Measurements from ENCODE around the gene CEP72.

CEP72 gene

GRCh38 chr5:672329-673160, 60.4 kb downstream of the CEP72 start:
- DNase-seq (ENCODE audit: low read depth) = peak; percentile 93
- H3K4me3 ChIP-seq (replicated peaks; ENCODE audit: low read depth, low read length) = peak overlapping the region; percentile 7
- TF ChIP-seq, protein P1, sequence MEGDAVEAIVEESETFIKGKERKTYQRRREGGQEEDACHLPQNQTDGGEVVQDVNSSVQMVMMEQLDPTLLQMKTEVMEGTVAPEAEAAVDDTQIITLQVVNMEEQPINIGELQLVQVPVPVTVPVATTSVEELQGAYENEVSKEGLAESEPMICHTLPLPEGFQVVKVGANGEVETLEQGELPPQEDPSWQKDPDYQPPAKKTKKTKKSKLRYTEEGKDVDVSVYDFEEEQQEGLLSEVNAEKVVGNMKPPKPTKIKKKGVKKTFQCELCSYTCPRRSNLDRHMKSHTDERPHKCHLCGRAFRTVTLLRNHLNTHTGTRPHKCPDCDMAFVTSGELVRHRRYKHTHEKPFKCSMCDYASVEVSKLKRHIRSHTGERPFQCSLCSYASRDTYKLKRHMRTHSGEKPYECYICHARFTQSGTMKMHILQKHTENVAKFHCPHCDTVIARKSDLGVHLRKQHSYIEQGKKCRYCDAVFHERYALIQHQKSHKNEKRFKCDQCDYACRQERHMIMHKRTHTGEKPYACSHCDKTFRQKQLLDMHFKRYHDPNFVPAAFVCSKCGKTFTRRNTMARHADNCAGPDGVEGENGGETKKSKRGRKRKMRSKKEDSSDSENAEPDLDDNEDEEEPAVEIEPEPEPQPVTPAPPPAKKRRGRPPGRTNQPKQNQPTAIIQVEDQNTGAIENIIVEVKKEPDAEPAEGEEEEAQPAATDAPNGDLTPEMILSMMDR (IDR thresholded peaks at IDR 0.05; ENCODE audit: low read length, missing control alignments) = no peak

DNA sequence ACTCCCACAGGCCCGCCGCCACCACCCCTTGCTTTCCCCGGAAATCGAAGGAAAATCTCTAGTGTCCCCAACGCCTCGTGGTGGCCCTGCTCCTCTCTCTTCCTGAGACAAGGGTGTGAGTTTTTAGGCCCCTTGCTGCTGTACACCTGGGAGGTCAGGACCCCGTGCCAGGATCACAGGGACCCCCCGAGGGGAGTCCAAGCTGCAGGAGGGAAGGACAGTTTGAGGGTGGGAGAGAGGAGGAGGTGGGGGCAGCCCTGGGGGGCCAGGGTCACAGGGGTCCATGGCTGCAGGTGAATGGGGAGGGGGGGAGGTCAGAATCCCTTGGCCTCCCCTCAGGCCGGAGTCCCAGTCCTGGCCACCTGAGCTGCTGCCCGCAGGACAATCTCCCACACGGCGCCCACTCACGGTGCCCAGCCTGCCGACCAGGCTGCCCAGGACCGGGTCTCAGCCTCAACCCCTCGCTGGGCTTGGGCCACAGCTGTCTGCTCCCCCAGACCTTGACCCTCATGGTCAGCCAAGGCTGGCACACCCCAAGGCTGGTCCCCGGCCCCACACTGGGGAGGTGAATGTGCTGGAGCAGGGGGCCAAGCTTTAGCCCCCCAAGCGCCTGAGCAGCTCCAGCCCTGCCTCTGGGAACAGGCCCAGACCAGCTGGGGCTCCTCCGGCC, 61.2 kb downstream of the CEP72 start:
- H3K4me3 ChIP-seq (replicated peaks; ENCODE audit: low read depth, low read length) = peak overlapping the region; percentile 7
- no peak for DNase-seq (ENCODE audit: low read depth)
- TF ChIP-seq, protein P1 (IDR thresholded peaks at IDR 0.05; ENCODE audit: low read length, missing control alignments) = no peak

- no peak overlapping the region for H3K4me3 ChIP-seq (replicated peaks; ENCODE audit: low read depth, low read length)
- DNase-seq (ENCODE audit: low read depth) = no peak
- TF ChIP-seq, protein P1 (IDR thresholded peaks at IDR 0.05; ENCODE audit: low read length, missing control alignments) = no peak
Observed at GRCh38 chr5:673831-674629, 61.9 kb downstream of the CEP72 start.

GRCh38 chr5:674630-675011, 62.5 kb downstream of the CEP72 start:
- no peak overlapping the region for H3K4me3 ChIP-seq (replicated peaks; ENCODE audit: low read depth, low read length)
- DNase-seq (ENCODE audit: low read depth) = no peak
- TF ChIP-seq, protein P1 (IDR thresholded peaks at IDR 0.05; ENCODE audit: low read length, missing control alignments) = no peak

GRCh38 chr5:675111-675870, 63.2 kb downstream of the CEP72 start:
- DNase-seq (ENCODE audit: low read depth) = no peak
- no peak overlapping the region for H3K4me3 ChIP-seq (replicated peaks; ENCODE audit: low read depth, low read length)
- TF ChIP-seq, protein P1 (IDR thresholded peaks at IDR 0.05; ENCODE audit: low read length, missing control alignments) = no peak
